ENCODE data around the gene PRKCH.

DNA sequence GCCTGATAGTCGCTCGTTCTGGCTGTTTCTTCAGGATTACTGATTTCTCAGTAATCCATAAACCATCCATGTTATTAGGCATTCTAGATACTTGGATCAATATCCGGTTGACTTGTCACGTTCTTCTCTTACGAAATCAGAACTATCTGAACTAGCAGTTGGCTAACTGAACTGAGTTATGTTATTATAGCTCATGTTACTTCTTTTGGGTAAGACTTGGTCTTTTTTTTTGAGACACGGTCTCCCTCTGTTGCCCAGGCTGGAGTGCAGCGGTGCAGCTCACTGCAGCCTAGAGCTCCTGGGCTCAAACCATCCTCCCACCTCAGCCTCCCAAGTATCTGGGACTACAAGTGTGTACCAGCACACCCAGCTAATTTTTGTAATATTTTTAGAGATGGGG lies 178.6 kb downstream of the PRKCH start:
- TF ChIP-seq, protein P1, sequence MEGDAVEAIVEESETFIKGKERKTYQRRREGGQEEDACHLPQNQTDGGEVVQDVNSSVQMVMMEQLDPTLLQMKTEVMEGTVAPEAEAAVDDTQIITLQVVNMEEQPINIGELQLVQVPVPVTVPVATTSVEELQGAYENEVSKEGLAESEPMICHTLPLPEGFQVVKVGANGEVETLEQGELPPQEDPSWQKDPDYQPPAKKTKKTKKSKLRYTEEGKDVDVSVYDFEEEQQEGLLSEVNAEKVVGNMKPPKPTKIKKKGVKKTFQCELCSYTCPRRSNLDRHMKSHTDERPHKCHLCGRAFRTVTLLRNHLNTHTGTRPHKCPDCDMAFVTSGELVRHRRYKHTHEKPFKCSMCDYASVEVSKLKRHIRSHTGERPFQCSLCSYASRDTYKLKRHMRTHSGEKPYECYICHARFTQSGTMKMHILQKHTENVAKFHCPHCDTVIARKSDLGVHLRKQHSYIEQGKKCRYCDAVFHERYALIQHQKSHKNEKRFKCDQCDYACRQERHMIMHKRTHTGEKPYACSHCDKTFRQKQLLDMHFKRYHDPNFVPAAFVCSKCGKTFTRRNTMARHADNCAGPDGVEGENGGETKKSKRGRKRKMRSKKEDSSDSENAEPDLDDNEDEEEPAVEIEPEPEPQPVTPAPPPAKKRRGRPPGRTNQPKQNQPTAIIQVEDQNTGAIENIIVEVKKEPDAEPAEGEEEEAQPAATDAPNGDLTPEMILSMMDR (IDR thresholded peaks at IDR 0.05), result no peak
- TF ChIP-seq POLR2A (IDR thresholded peaks at IDR 0.05), result no peak
